COR-L47 (cell line): ENCODE data around the gene L3MBTL4.

ENCODE experiments used
- DNase-seq: peaks from one replicate; lab custom pipeline; 2025; lab: John Stamatoyannopoulos, UW

L3MBTL4 gene

GRCh38 chr18:5961828-5962150 lies 452.9 kb downstream of the L3MBTL4 start:
- DNase-seq, result no peak

- DNase-seq, result no peak
Measured at GRCh38 chr18:5961097-5961827, 453.4 kb downstream of the L3MBTL4 start.

- DNase-seq, result no peak
Measured at GRCh38 chr18:5958822-5959221, 455.9 kb downstream of the L3MBTL4 start.

- no peak for DNase-seq
Measured at GRCh38 chr18:5955861-5956260, 458.9 kb downstream of the L3MBTL4 start.

- DNase-seq, result no peak
Measured at GRCh38 chr18:5951515-5952091, 463.1 kb downstream of the L3MBTL4 start.

GRCh38 chr18:5948781-5949180 lies 465.9 kb downstream of the L3MBTL4 start:
- no peak for DNase-seq

- DNase-seq, result no peak
Measured at GRCh38 chr18:5948237-5948636, 466.5 kb downstream of the L3MBTL4 start.

GRCh38 chr18:5944448-5944847 lies 470.3 kb downstream of the L3MBTL4 start:
- no peak for DNase-seq

- DNase-seq, result peak; percentile 57
Measured at GRCh38 chr18:5943514-5943913, 471.2 kb downstream of the L3MBTL4 start.

- DNase-seq, result no peak
Measured at GRCh38 chr18:5942591-5942990, 472.1 kb downstream of the L3MBTL4 start.

GRCh38 chr18:5941890-5942289 lies 472.8 kb downstream of the L3MBTL4 start:
- no peak for DNase-seq

GRCh38 chr18:5939801-5940667 lies 474.7 kb downstream of the L3MBTL4 start:
- DNase-seq, result no peak

GRCh38 chr18:5937795-5938194 lies 476.9 kb downstream of the L3MBTL4 start:
- no peak for DNase-seq

GRCh38 chr18:5937121-5937520 lies 477.6 kb downstream of the L3MBTL4 start:
- DNase-seq, result no peak

GRCh38 chr18:5930789-5931188 lies 483.9 kb downstream of the L3MBTL4 start:
- DNase-seq, result no peak

GRCh38 chr18:5918205-5918858 lies 496.4 kb downstream of the L3MBTL4 start:
- DNase-seq, result no peak

- peak; percentile 30 for DNase-seq
Measured at GRCh38 chr18:5914951-5915350, 499.8 kb downstream of the L3MBTL4 start.

GRCh38 chr18:5914016-5914415 lies 500.7 kb downstream of the L3MBTL4 start:
- no peak for DNase-seq

GRCh38 chr18:5912566-5912965 lies 502.1 kb downstream of the L3MBTL4 start:
- no peak for DNase-seq

GRCh38 chr18:5909125-5909524 lies 505.6 kb downstream of the L3MBTL4 start:
- DNase-seq, result no peak
